Raji (cell line): ENCODE measurements around the gene TMEM114.
A peak's percentile ranks its signal among the peaks of the same experiment; 100 is the strongest.

Experiments used
- POLR2A ChIP-seq: IDR thresholded peaks from 2 replicates; pipeline ENCODE4 v1.6.1; 2011; ENCODE audit warnings: low read depth, low read length, control low read depth; ENCODE audit not compliant: insufficient read depth

The TMEM114 gene

GRCh38 chr16:8589900-8590688, at the start of gene TMEM114:
TSS of gene TMEM114 (minus strand) at chr16:8590511. CDS start at chr16:8589838, 673 bp downstream.
- TF ChIP-seq POLR2A = no peak

- no peak for TF ChIP-seq POLR2A
These were observed 49.4 kb upstream of the TMEM114 start for GRCh38 chr16:8639694-8640093.

GRCh38 chr16:8634991-8635736, 44.9 kb upstream of the TMEM114 start:
- TF ChIP-seq POLR2A = no peak

- TF ChIP-seq POLR2A = no peak
These were observed 42.4 kb upstream of the TMEM114 start for GRCh38 chr16:8632675-8633182.

GRCh38 chr16:8631818-8632465, 41.6 kb upstream of the TMEM114 start:
- no peak for TF ChIP-seq POLR2A

- no peak for TF ChIP-seq POLR2A
These were observed 41.1 kb upstream of the TMEM114 start for GRCh38 chr16:8631373-8631772.

GRCh38 chr16:8630255-8630953, 40.1 kb upstream of the TMEM114 start:
- TF ChIP-seq POLR2A = no peak

GRCh38 chr16:8628981-8629725, 38.8 kb upstream of the TMEM114 start:
- TF ChIP-seq POLR2A = no peak

GRCh38 chr16:8627456-8627855, 37.1 kb upstream of the TMEM114 start:
- no peak for TF ChIP-seq POLR2A

- no peak for TF ChIP-seq POLR2A
These were observed 36.6 kb upstream of the TMEM114 start for GRCh38 chr16:8626946-8627345.

- no peak for TF ChIP-seq POLR2A
These were observed 35.3 kb upstream of the TMEM114 start for GRCh38 chr16:8625491-8626087.

GRCh38 chr16:8623634-8624033, 33.3 kb upstream of the TMEM114 start:
- no peak for TF ChIP-seq POLR2A

GRCh38 chr16:8622315-8622656, 32.0 kb upstream of the TMEM114 start:
- no peak for TF ChIP-seq POLR2A

- peak; percentile 79 for TF ChIP-seq POLR2A
These were observed 31.4 kb upstream of the TMEM114 start, which contains the start of gene METTL22 for GRCh38 chr16:8621572-8622314. TSS of gene METTL22 (plus strand) at chr16:8621698. CDS start at chr16:8625666, 3,968 bp downstream.

- no peak for TF ChIP-seq POLR2A
These were observed 30.9 kb upstream of the TMEM114 start for GRCh38 chr16:8621222-8621571.
